ENCODE data around the gene CLCN1.
A peak's percentile ranks its signal among the peaks of the same experiment; 100 is the strongest.

Gene CLCN1

GRCh38 chr7:143295870-143296269, 20.0 kb upstream of the CLCN1 start:
- no peak for DNase-seq (ENCODE audit: low read depth in 2 of 2)

DNA sequence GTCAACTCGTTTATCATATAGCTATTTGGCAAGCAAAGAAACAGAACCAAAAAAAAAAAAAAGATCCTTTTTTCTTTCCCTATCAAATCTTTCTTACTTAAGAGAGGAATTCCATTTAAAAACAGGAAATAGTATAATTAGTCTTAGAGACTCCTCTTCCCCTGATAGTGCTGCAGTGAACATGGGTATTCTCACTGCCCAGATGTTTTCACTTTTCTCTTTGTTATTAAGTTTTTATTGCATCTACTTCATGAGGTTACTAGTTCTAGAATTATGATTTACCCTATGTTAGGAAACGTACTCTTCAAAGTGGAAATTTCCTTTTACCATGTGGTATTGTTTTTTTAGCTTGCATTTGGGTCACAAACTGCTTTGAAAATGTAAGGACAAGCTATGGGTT, 19.2 kb upstream of the CLCN1 start:
- no peak for DNase-seq (ENCODE audit: low read depth in 2 of 2)

- no peak for DNase-seq (ENCODE audit: low read depth in 2 of 2)
Measured at GRCh38 chr7:143299346-143299745, 16.6 kb upstream of the CLCN1 start.

DNA sequence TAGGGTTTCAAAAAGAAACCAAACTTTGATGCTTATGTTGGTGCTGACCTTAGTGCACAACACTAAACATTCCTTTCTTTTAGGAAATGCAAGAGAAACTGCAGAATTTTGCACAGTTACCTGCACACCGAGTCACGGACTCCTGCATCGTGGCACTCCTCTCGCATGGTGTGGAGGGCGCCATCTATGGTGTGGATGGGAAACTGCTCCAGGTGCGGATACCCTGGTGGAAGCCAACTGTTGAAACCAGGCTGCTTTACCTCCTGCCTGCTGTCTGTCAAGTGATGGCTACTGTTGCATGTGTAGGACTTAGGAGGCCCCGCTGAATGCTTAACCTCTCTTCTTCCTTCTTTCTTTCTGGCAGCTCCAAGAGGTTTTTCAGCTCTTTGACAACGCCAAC, 16.1 kb upstream of the CLCN1 start:
- peak in 1 of 2 donors; percentile 29 for DNase-seq (ENCODE audit: low read depth in 2 of 2)

DNA sequence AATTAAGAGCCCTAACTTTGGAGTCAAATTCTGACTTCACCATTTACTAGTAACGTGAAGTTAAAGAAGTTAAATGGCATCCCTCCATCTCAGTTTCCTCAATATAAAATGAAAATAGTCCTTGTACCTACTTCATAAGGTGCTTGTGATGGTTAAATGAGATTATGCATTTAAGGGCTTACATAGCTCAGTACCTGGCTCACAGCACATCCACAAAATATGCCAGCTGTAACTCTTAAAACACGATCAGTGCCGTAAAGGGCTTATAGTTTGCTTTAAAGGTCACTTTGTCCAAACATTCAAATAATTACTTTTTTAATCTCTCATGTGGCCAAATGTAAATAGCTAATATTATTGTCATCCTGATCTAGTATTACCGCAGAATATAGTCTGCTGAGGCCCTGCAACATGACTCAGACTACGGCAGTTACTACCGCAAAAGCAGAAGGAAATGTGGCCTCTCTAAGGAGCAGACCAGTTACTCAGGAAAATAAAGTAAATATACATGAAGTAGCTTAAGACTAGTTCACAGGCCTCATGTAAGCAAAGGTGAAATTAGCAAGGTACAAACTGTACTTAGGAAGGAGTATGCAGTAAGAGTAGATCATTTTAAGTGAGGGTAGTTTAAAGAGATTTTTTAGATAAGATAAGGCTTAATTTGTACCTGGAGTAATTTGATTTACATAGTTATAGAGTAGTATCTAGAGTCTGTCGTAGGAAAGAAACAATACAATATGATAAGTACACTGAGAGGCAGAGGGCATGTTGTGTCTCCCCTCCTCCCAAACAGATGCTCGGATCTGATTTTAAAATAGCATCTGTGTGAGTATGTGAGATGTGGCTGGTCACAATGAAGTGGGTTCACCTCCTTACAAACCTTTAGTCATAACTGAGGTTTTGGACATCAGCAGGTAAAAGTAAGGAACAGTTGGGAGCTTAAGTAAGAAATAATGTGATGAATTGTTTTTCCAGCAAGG, 14.7 kb upstream of the CLCN1 start:
- DNase-seq (ENCODE audit: low read depth in 2 of 2): no peak

DNA sequence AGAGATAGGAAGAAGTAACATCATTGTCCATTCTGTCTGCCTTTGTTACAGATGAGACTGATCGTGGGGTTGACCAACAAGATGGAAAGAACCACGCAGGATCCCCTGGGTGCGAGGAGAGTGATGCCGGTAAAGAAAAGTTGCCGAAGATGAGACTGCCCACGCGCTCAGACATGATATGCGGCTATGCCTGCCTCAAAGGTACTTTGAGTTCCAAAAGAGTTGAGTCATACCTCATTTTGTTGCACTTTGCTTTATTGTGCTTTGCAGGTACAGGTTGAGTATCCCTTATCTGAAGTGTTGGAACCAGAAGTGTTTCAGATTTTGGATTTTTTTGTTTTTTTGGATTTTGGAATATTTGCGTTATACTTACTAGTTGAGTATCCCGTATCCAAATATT, 12.2 kb upstream of the CLCN1 start:
- no peak for DNase-seq (ENCODE audit: low read depth in 2 of 2)

- no peak for DNase-seq (ENCODE audit: low read depth in 2 of 2)
Measured at GRCh38 chr7:143304938-143305337, 11.0 kb upstream of the CLCN1 start.

GRCh38 chr7:143305423-143306070, 10.4 kb upstream of the CLCN1 start:
- DNase-seq (ENCODE audit: low read depth in 2 of 2): peak; percentile 47 to 65

DNA sequence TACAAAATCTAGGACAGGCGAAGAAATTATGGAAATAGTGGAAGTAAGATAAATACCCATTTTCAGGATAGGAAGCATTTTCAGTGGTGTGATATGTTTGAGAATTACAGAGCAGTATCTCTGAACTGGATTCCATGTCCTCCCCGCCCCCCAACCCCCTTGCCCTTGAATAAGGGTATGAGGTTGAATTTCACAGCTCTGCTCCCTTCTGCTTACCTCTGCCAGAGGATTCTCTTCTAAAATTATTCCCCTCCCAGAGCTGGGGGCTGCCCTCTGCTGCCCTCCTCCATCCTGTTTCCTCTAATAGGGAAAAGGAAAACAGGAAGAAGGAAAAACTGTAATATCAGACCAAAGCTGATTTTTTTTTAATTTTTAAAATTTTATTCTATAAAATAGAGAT, 7.3 kb upstream of the CLCN1 start:
- no peak for DNase-seq (ENCODE audit: low read depth in 2 of 2)

- DNase-seq (ENCODE audit: low read depth in 2 of 2): no peak
Measured at GRCh38 chr7:143314127-143314526, 1.8 kb upstream of the CLCN1 start.

DNA sequence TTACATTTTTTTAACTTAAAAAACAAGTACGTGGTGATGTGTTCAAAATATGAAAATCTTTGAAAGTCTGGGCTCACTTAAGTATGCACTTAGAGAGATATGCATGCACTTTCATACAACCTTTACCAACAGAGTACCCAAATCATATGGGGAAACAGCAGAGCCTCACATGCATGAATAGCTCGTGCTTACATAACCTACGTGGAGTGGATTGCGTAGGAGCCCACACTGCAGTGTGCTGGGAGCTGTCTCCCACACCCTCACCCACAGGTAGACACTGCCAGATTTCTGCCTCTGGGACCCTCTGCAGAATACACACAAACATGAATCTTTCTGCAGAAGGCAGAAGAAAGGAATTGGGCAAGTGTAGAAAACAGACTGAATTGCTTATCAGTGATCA, 581 bp downstream of the CLCN1 start:
- DNase-seq (ENCODE audit: low read depth in 2 of 2): no peak

DNA sequence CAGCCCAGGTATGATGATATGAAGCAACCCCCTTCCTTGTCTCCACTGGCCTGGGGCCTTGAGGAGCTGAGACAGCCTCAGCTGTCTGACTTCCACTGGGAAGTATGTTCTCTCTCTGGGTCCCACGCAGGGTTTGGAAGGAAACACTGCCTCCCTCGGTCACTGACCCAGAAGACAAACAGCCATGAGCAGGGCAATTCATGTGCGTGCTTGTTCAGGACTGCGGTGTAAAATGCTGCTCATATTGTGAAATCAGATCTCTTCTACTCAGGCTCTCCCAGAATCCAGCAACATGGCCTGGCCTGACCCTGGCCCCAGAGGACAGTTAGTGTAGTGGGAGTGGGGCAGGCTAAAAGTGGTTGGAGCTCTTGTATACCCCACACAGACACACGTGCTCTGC, 2.8 kb downstream of the CLCN1 start:
- no peak for DNase-seq (ENCODE audit: low read depth in 2 of 2)

DNA sequence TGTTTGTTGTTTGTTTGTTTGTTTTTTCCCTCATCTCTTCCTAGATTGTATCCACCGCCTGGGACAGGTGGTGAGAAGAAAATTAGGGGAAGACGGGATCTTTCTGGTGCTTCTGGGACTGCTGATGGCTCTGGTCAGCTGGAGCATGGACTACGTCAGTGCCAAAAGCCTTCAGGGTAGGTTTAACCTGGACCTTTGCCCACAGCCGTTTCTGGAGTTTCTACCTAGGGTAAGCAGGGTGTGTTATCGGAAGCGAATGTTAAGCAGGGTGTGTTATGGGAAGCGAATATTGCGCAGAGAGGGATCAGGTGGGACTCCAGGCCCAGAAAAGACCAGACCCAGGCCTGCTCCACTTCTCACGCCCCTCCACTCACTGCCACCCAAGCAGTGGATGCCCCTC, 4.7 kb downstream of the CLCN1 start:
- DNase-seq (ENCODE audit: low read depth in 2 of 2): no peak

- DNase-seq (ENCODE audit: low read depth in 2 of 2): no peak
Measured at GRCh38 chr7:143321242-143321641, 5.3 kb downstream of the CLCN1 start.

- no peak for DNase-seq (ENCODE audit: low read depth in 2 of 2)
Measured at GRCh38 chr7:143321734-143322133, 5.8 kb downstream of the CLCN1 start.

- DNase-seq (ENCODE audit: low read depth in 2 of 2): no peak
Measured at GRCh38 chr7:143322760-143323633, 7.1 kb downstream of the CLCN1 start.

- DNase-seq (ENCODE audit: low read depth in 2 of 2): no peak
Measured at GRCh38 chr7:143323653-143324052, 7.7 kb downstream of the CLCN1 start.

DNA sequence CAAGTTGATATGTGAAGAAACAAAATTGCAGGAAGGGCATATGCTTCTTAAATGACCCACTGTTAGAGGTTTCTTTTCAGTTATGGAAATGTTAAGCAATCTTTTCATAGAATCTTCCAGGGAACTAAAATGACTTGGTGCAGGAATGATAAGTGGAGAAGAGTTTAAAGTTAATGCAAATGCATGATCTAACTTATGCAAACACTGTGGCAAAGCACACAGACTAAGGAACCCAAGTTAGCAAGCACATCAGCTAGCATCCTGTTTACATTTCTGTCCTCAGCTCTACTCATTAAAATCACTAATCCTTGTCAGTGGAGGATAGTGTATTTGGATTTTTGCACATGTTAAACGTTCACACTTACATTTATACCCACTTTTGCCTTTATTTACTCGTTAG, 9.3 kb downstream of the CLCN1 start:
- DNase-seq (ENCODE audit: low read depth in 2 of 2): no peak

GRCh38 chr7:143327903-143328302, 12.0 kb downstream of the CLCN1 start:
- DNase-seq (ENCODE audit: low read depth in 2 of 2): no peak

- no peak for DNase-seq (ENCODE audit: low read depth in 2 of 2)
Measured at GRCh38 chr7:143329471-143330170, 13.7 kb downstream of the CLCN1 start.

- no peak for DNase-seq (ENCODE audit: low read depth in 2 of 2)
Measured at GRCh38 chr7:143331179-143331801, 15.4 kb downstream of the CLCN1 start.

Data from stimulated activated CD8-positive, alpha-beta memory T cell treated with anti-CD3 and anti-CD28 coated beads, Interleukin-2, amount 100 ng/mL, for 48 hours (primary cell).